Endothelial cell (in vitro differentiated cells): ENCODE data around the gene SLC25A39. TPM values are rescaled to one million over a fixed set of nuclear protein-coding genes. Genes with fewer than 3 reads are reported as not detected.

Source experiments
- DNase-seq: peaks from one replicate; pipeline ENCODE4 v3.0.0; 2021; ENCODE audit warnings: low spot score
- H3K27ac Mint-ChIP-seq: one replicate; pipeline ENCODE4 v1.8.0; 2021; ENCODE audit warnings: mixed read lengths, inconsistent platforms; ENCODE audit not compliant: unreplicated experiment
- H3K27me3 Mint-ChIP-seq: one replicate; pipeline ENCODE4 v1.8.0; 2021; ENCODE audit warnings: mild to moderate bottlenecking, moderate library complexity, mixed read lengths, inconsistent platforms; ENCODE audit not compliant: unreplicated experiment
- H3K36me3 Mint-ChIP-seq: one replicate; pipeline ENCODE4 v1.8.0; 2021; ENCODE audit warnings: mild to moderate bottlenecking, low read depth, mixed read lengths, inconsistent platforms; ENCODE audit not compliant: unreplicated experiment
- H3K4me1 Mint-ChIP-seq: one replicate; pipeline ENCODE4 v1.8.0; 2021; ENCODE audit warnings: mild to moderate bottlenecking, mixed read lengths, inconsistent platforms; ENCODE audit not compliant: unreplicated experiment
- H3K4me3 Mint-ChIP-seq: one replicate; pipeline ENCODE4 v1.8.0; 2021; ENCODE audit warnings: mild to moderate bottlenecking, mixed read lengths, inconsistent platforms; ENCODE audit not compliant: unreplicated experiment
- H3K9me3 Mint-ChIP-seq: one replicate; pipeline ENCODE4 v1.8.0; 2021; ENCODE audit warnings: mixed read lengths, inconsistent platforms; ENCODE audit not compliant: unreplicated experiment
- CTCF ChIP-seq: fragments of 200-600 bp; sonication (generic); IDR thresholded peaks from one replicate; pipeline ENCODE4 v1.5.0; 2021; ENCODE audit warnings: antibody characterized with exemption; ENCODE audit not compliant: unreplicated experiment
- total RNA-seq: library from RNA; stranded (reverse); fragmentation: NEBNext Ultra II Directional; extraction: Animal tissue kit (Norgen Biotek cat#: 25700); gene quantifications from one replicate; pipeline ENCODE4 v1.2.1, GENCODE V29; 2021; ENCODE audit not compliant: unreplicated experiment

The SLC25A39 gene
- total RNA-seq, 1 donor from 2014 or later, result 124 TPM

DNA sequence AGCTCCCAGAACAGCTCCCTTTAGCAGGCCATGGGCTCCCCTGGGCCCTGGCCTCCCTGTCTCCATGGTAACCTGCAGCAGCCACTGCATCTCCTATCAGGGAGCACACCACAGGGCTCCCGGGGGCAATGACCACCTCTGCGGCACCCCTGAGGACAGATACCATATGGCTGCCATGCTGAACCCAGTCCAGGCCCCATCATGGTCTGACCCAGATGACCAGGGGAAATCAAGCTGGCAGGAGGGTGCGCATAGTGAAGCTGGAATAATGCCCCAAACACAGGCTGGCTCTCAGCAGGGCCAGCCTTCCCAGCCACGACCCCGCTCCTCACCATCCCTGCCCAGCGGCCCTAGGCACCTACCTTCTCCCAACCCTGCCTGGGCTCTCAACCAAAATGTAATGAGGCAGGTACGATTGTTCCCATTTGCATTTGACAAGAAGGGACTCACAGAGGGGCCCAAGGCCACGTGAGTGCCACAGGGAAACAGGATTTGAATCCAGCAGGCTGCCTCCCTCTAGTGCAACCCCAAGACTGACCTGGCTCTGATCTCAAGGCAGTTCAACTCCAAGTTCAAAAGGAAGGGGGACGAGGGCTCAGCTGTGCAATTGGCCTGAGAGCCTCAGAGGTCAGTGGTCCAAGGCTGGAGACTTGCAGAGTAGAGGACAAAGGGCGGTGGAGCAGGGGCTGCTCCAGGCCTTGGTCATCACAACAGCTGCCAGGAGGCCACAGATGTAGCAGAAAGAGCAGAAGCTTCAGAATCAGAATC is 13.8 kb downstream of the SLC25A39 start:
- DNase-seq, result no peak
- H3K4me1 Mint-ChIP-seq, result peaks cover 8% of the 10 kb centered on the region
- peaks cover 22% of the 10 kb centered on the region for H3K27me3 Mint-ChIP-seq
- no peak overlapping the region for H3K4me3 Mint-ChIP-seq
- H3K9me3 Mint-ChIP-seq, result no peaks in the 10 kb centered on the region
- no peak for TF ChIP-seq CTCF
- H3K36me3 Mint-ChIP-seq, result peaks cover 3% of the 10 kb centered on the region
- no peak overlapping the region for H3K27ac Mint-ChIP-seq

- Mint-ChIP-seq H3K27ac (no peak overlapping the region), H3K27me3 (peaks cover 19% of the 10 kb centered on the region), H3K36me3 (no peaks in the 10 kb centered on the region), H3K4me1 (peaks cover 4% of the 10 kb centered on the region), H3K4me3 (no peak overlapping the region), H3K9me3 (no peaks in the 10 kb centered on the region)
- DNase-seq, result no peak
- TF ChIP-seq CTCF, result no peak
These were observed 14.4 kb downstream of the SLC25A39 start for GRCh38 chr17:44310188-44310587.

GRCh38 chr17:44309472-44309871 is 15.2 kb downstream of the SLC25A39 start:
- no peak overlapping the region for H3K27ac Mint-ChIP-seq
- peaks cover 19% of the 10 kb centered on the region for H3K27me3 Mint-ChIP-seq
- H3K9me3 Mint-ChIP-seq, result no peaks in the 10 kb centered on the region
- no peak for TF ChIP-seq CTCF
- no peak for DNase-seq
- no peaks in the 10 kb centered on the region for H3K36me3 Mint-ChIP-seq
- peak overlapping the region; percentile 47 for H3K4me3 Mint-ChIP-seq
- H3K4me1 Mint-ChIP-seq, result peaks cover 4% of the 10 kb centered on the region

DNA sequence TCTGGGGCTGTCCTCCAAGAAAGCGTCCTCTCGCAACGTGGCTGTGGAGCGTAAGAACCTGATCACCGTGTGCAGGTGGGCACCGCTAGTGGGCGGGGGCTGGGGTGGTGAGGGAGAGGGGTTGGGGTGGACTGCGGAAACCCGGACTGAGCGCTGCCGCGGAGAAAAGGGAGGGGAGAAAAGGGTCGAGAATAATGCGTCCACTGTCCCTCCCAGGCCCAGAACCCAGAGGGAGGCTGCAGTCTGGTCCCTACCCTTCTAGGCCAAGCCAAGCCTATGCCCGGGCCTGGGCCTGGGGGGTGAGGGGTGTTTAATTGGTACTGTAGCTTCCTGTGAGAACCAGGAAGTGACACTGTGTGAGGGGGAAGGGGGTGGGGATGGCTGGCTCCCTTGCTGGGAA is 15.8 kb downstream of the SLC25A39 start:
- Mint-ChIP-seq H3K27me3 (peaks cover 14% of the 10 kb centered on the region), H3K27ac (no peak overlapping the region)
- DNase-seq, result no peak

More for the DNA sequence above, 15.8 kb downstream of the SLC25A39 start:
- H3K9me3 Mint-ChIP-seq, result no peaks in the 10 kb centered on the region
- peak overlapping the region; percentile 47 for H3K4me3 Mint-ChIP-seq
- H3K36me3 Mint-ChIP-seq, result no peaks in the 10 kb centered on the region
- no peak for TF ChIP-seq CTCF
- H3K4me1 Mint-ChIP-seq, result peaks cover 4% of the 10 kb centered on the region
